SK-MEL-5 (cell line): Measurements from ENCODE around the gene SLC6A1. TPM values are rescaled to one million over a fixed set of nuclear protein-coding genes. Genes with fewer than 3 reads are reported as not detected.
"Not testable (repeated sequence)": the region's sequence is repeated elsewhere in the genome, so short reads cannot be mapped to it uniquely, and the experiment has no call there.

Experiments
- DNase-seq: peaks from one replicate; pipeline ENCODE4 v3.0.0-alpha.2; 2016; ENCODE audit warnings: low read depth, low spot score
- in situ Hi-C: cut with HindIII; loops from 2 replicates; pipeline ENCODE4 v1.10.0; 2016; ENCODE audit warnings: low sequenced_read_pairs, high pct_unique_total_duplicates, low pct_unique_long_range_greater_than_20kb
- total RNA-seq: library from RNA; depleted of rRNA; stranded (reverse); fragments of >200 nt; shearing (Covaris generic); gene quantifications from 2 replicates; pipeline ENCODE4 v1.2.3, GENCODE V29; 2014

SLC6A1 gene
- total RNA-seq, 1 experiment from 2014 or later: not detected

- in situ Hi-C loops: no loop called here
- no peak for DNase-seq
These were observed 43.4 kb downstream of the SLC6A1 start for GRCh38 chr3:11035757-11036505.

GRCh38 chr3:11037241-11037873, 44.8 kb downstream of the SLC6A1 start:
- DNase-seq: no peak
- in situ Hi-C loops: no loop called here

GRCh38 chr3:11037976-11038375, 45.4 kb downstream of the SLC6A1 start:
- in situ Hi-C loops: no loop called here
- DNase-seq: no peak

- in situ Hi-C loops: no loop called here
- DNase-seq: no peak
These were observed 53.0 kb downstream of the SLC6A1 start for GRCh38 chr3:11045536-11045935.

GRCh38 chr3:11047500-11047899, 55.0 kb downstream of the SLC6A1 start:
- in situ Hi-C loops: no loop called here
- no peak for DNase-seq

GRCh38 chr3:11050666-11051323, 58.2 kb downstream of the SLC6A1 start:
- in situ Hi-C loops: no loop called here

GRCh38 chr3:11053926-11054503, 61.5 kb downstream of the SLC6A1 start:
- DNase-seq: no peak
- in situ Hi-C loops: no loop called here

More at GRCh38 chr3:11050666-11051323, 58.2 kb downstream of the SLC6A1 start:
- no peak for DNase-seq

- no peak for DNase-seq
- in situ Hi-C loops: no loop called here
These were observed 62.3 kb downstream of the SLC6A1 start for GRCh38 chr3:11054739-11055438.

- no peak for DNase-seq
- in situ Hi-C loops: no loop called here
These were observed 62.9 kb downstream of the SLC6A1 start for GRCh38 chr3:11055496-11055895.

GRCh38 chr3:11056531-11057050, 64.0 kb downstream of the SLC6A1 start:
- in situ Hi-C loops: no loop called here

GRCh38 chr3:11057655-11058054, 65.1 kb downstream of the SLC6A1 start:
- in situ Hi-C loops: no loop called here
- no peak for DNase-seq

More at GRCh38 chr3:11056531-11057050, 64.0 kb downstream of the SLC6A1 start:
- DNase-seq: no peak

- peak; percentile 78 for DNase-seq
- in situ Hi-C loops: no loop called here
These were observed 66.7 kb downstream of the SLC6A1 start for GRCh38 chr3:11059090-11059798.

GRCh38 chr3:11059799-11060115, 67.2 kb downstream of the SLC6A1 start:
- in situ Hi-C loops: no loop called here
- no peak for DNase-seq

GRCh38 chr3:11060500-11061251, 68.1 kb downstream of the SLC6A1 start:
- in situ Hi-C loops: no loop called here
- peak; percentile 59 for DNase-seq

- in situ Hi-C loops, DNase-seq: not testable (repeated sequence)
These were observed 68.8 kb downstream of the SLC6A1 start for GRCh38 chr3:11061268-11061871.

- in situ Hi-C loops: no loop called here
- DNase-seq: no peak
These were observed 70.2 kb downstream of the SLC6A1 start for GRCh38 chr3:11062704-11063103.
